ENCODE measurements around the gene C6orf120. TPM values are rescaled to one million over a fixed set of nuclear protein-coding genes. Genes with fewer than 3 reads are reported as not detected.

C6orf120 gene
- total RNA-seq (2014; rRNA removed; shearing (Covaris generic)) = 29.4 and 43.4 TPM in 2 replicates

- peak; percentile 97 for DNase-seq (ENCODE audit: low read depth)
These were observed at the start of gene C6orf120, which contains the start of gene WDR27 for GRCh38 chr6:169701954-169702839. Gene C6orf120 (plus strand): TSS chr6:169702126. CDS start chr6:169702460, 334 bp downstream. Gene WDR27 (minus strand): TSS chr6:169702029. CDS start chr6:169689005, 13,024 bp downstream.

DNA sequence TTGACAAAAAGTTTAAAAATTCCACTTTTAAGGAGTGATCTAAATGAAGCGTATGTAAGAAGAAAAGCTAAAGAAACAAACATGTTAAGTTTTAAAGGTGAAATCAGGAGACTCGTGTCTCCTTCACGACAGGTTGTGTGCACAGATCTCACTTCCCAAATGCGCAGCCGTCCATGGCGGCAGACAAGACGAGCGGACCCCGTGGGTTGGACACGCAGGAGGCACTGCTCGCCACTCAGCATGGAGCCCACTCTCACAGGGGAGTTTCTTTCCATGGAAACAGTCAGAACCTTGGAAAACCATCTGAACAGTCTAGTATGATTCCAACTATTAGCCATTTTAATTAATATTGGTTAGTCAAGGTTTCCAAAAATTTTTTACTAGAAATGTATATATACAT lies 49.0 kb upstream of the C6orf120 start:
- no peak for DNase-seq (ENCODE audit: low read depth)

DNA sequence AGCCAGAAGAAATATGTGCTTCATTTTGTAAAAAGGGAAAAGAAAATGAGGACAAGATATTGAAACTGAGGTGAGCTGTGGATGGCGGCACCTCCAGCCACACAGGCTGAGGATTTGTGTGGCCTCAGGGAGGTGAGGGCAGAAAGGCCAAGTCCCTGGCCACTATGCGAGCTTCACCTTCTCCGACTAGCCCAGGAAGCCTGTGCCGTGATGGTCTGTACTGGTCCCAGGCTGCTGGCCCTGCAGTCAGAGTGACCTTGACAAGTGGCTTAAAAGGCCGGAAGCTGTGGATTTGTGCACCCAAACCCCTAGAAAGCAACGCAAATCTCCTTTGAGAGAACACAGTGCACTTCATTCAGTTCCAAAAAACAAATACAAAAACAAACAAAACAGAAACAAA lies 48.2 kb upstream of the C6orf120 start:
- no peak for DNase-seq (ENCODE audit: low read depth)

DNA sequence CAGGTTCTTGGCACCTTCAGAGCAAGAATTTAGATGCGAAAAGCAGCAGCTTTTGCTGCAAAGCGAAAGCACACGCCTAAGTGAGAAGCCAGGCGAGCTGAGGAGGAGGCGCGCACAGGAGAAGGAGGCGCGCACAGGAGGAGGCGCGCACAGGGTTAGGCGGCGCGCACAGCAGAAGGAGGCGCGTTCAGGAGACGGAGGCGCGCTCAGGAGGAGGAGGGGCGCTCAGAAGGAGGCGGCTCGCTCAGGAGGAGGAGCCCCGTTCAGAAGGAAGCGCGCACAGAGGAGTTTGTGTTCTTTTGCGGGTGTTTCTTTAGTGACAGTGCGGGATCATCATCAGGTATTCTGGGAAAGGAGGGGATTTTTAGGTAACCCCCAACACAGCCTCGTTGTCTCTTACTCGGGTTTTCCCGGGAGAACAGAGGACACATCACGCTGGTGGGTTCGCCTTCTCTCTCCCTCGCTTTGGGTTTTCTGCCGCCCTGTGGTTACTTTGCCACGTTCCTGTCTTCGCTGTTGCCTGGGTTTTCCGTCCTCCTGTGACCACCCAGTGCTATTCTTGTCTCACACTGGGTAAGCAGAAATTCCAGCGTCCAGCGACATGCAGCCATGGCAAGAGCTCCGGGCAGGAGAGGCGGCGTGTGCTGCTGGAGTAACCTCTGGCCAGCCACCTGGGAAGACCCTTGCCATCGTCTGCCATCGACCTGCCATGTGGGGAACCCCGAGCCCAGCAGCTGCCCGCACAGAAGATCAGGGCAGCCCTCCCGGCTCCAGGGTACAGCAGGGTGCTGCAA lies 47.1 kb upstream of the C6orf120 start:
- no peak for DNase-seq (ENCODE audit: low read depth)

DNA sequence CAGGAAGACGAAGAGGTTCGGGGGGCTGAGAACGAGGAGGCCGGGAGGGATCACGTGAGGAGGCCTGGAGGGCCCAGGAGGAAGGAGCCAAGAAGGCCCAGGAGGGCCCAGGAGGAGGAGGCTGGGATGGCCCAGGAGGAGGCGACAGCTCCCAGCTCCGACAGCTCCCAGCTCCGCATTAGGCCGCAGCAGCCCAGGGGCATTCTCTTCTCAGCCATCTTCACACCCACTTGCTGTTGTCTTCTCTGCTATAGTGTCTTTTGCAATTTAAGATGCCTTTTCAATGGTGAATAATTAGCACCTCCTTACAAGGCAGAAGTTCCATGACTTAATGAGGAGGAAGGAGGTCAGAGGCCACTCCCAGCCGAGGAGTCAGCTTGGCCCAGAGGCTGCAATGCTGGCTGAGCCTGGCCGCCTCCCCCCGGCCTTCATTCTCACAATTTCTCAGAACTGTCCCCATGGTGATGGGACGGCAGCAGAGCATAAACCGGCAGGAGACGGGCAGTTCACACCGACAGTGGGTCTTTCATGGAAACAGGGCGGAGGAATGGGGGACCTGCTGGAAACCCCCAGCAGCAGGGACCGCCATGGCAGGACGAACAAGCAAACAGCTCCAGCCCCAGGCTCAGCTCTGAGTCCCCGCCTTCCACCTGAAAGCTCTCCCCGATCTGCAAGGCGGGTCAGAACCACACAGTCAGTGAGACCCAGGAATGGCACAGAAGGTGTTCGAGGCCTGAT lies 45.2 kb upstream of the C6orf120 start:
- DNase-seq (ENCODE audit: low read depth) = no peak

GRCh38 chr6:169657284-169657610 lies 44.7 kb upstream of the C6orf120 start:
- no peak for DNase-seq (ENCODE audit: low read depth)

DNA sequence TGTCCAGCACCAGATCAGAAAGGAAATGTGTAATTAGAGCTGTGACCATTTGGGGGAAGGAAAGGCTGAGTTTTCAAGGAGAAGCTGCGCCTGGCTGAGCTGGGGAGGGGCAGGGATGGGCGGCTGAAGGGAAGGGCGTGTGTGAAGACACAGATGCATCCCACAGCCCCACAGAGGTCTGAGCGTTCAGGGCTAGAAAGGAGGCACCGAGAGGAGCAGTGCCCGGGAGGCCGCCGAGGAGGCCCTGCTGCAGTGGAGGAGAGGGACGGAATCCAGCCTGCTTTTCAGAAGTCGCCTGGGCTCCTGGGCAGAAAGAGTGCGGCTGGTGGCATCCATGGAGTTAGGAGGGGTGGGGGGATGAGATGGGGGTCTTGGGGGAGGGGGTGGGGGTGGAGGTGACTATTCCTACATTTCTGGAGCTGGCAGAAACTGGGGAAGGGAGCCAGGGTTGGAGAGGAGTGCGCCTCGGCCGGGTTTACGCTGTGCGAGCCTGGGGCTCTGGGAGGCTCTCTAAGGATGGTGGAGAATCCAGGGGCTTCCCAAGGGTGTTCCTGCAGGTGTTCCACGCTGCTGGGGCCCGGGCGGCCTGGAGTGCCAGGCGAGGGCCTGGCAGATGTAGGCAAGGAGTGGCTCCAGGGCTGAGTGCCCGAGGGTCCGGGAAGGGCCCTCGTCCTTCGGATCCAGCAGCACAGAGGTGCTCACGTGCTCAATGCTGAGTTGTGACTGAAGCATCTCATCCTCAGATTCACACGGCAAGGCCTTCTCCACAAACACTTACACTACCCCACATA lies 41.9 kb upstream of the C6orf120 start:
- no peak for DNase-seq (ENCODE audit: low read depth)

DNA sequence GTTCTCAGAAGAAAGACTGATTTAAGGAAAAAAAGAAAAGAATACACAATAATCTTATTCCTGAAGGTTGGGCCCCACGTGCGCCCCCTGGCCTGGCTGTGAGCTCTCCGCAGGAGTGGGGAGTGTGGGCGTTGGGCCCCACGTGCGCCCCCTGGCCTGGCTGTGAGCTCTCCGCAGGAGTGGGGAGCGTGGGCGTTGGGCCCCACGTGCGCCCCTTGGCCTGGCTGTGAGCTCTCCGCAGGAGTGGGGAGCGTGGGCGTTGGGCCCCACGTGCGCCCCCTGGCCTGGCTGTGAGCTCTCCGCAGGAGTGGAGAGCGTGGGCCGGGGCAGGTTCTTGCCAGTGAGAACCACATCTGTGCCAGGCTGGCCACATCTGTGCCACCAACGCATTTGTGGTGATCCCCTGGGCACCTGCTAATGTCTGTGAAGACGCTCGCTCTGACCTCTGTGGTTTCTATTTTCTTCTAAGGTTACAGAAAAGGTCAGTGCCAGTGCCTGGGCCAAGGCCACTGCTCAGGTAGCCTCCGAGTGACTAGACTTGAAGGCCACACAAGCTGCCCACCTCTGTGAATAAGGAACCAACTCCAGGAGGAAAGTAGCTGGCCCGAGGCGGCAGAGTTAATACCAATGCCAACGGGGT lies 41.1 kb upstream of the C6orf120 start:
- no peak for DNase-seq (ENCODE audit: low read depth)

GRCh38 chr6:169661391-169661756 lies 40.6 kb upstream of the C6orf120 start:
- DNase-seq (ENCODE audit: low read depth) = no peak

- DNase-seq (ENCODE audit: low read depth) = no peak
These were observed 38.5 kb upstream of the C6orf120 start for GRCh38 chr6:169663468-169663867.

DNA sequence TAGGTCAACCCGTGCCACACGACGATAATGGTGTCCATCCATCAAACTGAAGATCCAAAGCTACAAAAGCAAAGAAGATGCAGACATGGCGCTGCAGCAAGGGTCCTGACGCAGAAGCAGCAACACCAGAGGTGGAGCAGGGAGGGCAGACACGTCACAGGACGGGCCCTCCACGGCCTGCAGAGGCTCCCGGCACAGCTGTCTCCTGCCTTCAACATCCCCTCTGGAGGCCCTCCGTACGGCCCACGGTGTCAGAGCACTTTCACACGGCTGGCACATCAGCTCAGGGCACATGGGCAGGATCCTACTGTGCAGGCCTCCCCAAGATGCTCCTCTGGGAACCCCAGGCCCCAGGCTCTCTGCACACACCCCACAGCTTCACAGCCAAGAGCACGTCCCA lies 37.7 kb upstream of the C6orf120 start:
- DNase-seq (ENCODE audit: low read depth) = no peak

- no peak for DNase-seq (ENCODE audit: low read depth)
These were observed 36.6 kb upstream of the C6orf120 start for GRCh38 chr6:169665289-169665688.

GRCh38 chr6:169666441-169666840 lies 35.5 kb upstream of the C6orf120 start:
- DNase-seq (ENCODE audit: low read depth) = no peak

- DNase-seq (ENCODE audit: low read depth) = no peak
These were observed 34.2 kb upstream of the C6orf120 start for GRCh38 chr6:169667716-169668115.

GRCh38 chr6:169668203-169668847 lies 33.6 kb upstream of the C6orf120 start:
- DNase-seq (ENCODE audit: low read depth) = no peak

- DNase-seq (ENCODE audit: low read depth) = no peak
These were observed 32.8 kb upstream of the C6orf120 start for GRCh38 chr6:169669147-169669546.

DNA sequence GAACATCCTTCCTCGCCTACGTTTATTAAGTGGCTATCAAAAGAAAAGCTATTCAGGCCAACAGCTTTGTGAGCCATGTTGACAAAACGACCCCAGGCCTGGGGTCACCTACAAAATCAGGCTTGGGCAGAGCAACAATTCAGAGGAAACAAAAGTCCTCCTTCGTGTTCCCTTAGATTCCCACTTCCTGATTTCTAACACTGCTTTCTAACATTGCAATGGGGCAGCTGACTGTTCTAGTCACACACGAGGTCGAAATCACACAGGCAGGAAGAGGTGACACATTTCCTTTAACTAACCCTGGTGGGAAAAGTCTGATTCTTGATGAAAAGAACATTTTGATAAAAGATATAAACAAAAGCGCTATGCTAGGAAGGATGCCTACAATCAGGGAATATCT lies 32.0 kb upstream of the C6orf120 start:
- DNase-seq (ENCODE audit: low read depth) = peak; percentile 43

- DNase-seq (ENCODE audit: low read depth) = no peak
These were observed 30.4 kb upstream of the C6orf120 start for GRCh38 chr6:169671563-169671962.

- no peak for DNase-seq (ENCODE audit: low read depth)
These were observed 26.9 kb upstream of the C6orf120 start for GRCh38 chr6:169675011-169675410.

DNA sequence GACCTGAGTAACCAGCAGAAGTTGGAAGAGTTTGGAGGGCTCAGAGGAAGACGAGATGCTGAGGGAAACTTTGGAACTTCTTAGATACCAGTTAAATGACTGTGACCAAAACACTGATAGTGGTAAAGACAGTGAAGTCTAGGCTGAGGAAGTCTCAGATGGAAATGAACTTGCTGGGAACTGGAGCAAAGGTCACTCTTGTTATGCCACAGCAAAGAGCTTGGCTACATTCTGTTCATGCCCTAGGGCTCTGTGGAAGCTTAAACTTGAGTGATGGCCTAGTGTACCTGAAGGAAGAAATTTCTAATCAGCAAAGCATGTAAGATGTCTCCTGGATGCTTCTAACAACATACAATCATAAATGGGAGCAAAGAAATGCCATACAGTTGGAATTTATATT lies 24.8 kb upstream of the C6orf120 start:
- peak; percentile 83 for DNase-seq (ENCODE audit: low read depth)
